HepG2 (cell line): Measurements from ENCODE around the gene PRMT7. TPM values are rescaled to one million over a fixed set of nuclear protein-coding genes. Genes with fewer than 3 reads are reported as not detected.

Source experiments
- ATAC-seq: fragments of 200-7000 bp; cut with Tn5 transposase; 3 replicates; pipeline ENCODE4 v1.9.1; 2020; ENCODE audit warnings: mild to moderate bottlenecking, moderate library complexity
- BruUV-seq: library from RNA; stranded (reverse); fragments of 400-500 nt; replicated peaks from 2 replicates; lab custom pipeline; 2021; lab: Mats Ljungman, UMichigan
- CTCF ChIA-PET: fragments of 300-600 bp; formaldehyde crosslinking; extraction: SDS; loops from one replicate; lab custom pipeline; 2021; ENCODE audit warnings: low total read pairs, inconsistent platforms, low intra/inter-chr PET ratio; lab: Yijun Ruan, JAX
- POLR2A ChIA-PET: fragments of 350-600 bp; sonication (Branson Sonifier 250); formaldehyde crosslinking; loops from one replicate; lab custom pipeline; 2020; ENCODE audit warnings: antibody characterized with exemption, inconsistent platforms; lab: Yijun Ruan, JAX
- DNase-seq: peaks from one replicate; pipeline ENCODE4 v3.0.0-alpha.2; 2015; ENCODE audit warnings: low spot score
- FAIRE-seq: peaks from 3 replicates; lab custom pipeline; 2011; peaks lifted over from hg19 to GRCh38; lab: Jason Lieb, UNC
- H2AFZ ChIP-seq: one replicate; pipeline ENCODE4 v1.6.1; 2011; ENCODE audit warnings: low read length, inconsistent platforms
- H3K27ac ChIP-seq: fragments of 300-600 bp; 3 replicates; pipeline ENCODE4 v1.8.0; 2011; ENCODE audit warnings: mixed run types, mild to moderate bottlenecking, mixed read lengths, low read length, inconsistent platforms; ENCODE audit not compliant: insufficient read depth; ENCODE audit errors: extremely low read length
- H3K27me3 ChIP-seq, 2 experiments: fragments of 200-600 bp in 1 of 2; 2 replicates in 1 of 2; 3 replicates in 1 of 2; pipeline versions ENCODE4 v1.6.0 to v1.8.0; 2011; ENCODE audit warnings: low read length in 2 of 2, mild to moderate bottlenecking in 2 of 2, moderate library complexity in 2 of 2, inconsistent platforms in 1 of 2; ENCODE audit not compliant: insufficient read depth in 2 of 2, control insufficient read depth in 1 of 2
- H3K36me3 ChIP-seq, 2 experiments: fragments of 200-600 bp in 1 of 2; replicated peaks in 1 of 2; 2 replicates in 1 of 2; 3 replicates in 1 of 2; pipeline versions ENCODE4 v1.5.1 to v1.8.0; 2011; ENCODE audit warnings: low read length in 2 of 2, inconsistent platforms in 1 of 2; ENCODE audit not compliant: insufficient read depth in 2 of 2, control insufficient read depth in 1 of 2
- H3K4me1 ChIP-seq: 2 replicates; pipeline ENCODE4 v1.5.1; 2012; ENCODE audit warnings: low read length, inconsistent platforms; ENCODE audit not compliant: insufficient read depth
- H3K4me2 ChIP-seq: 2 replicates; pipeline ENCODE4 v1.6.0; 2011; ENCODE audit warnings: low read depth, low read length, inconsistent platforms
- H3K4me3 ChIP-seq, 3 experiments: fragments of 200-600 bp in 1 of 3; sonication (generic), shearing (Covaris generic) in 1 of 3; replicated peaks in 1 of 3; 2 replicates each; pipeline ENCODE4 v1.5.1; 2011 to 2016; ENCODE audit warnings: low read length in 3 of 3, inconsistent platforms in 2 of 3, low read depth in 2 of 3, mild to moderate bottlenecking in 2 of 3, control low read depth in 1 of 3, mixed read lengths in 1 of 3; ENCODE audit not compliant: insufficient read depth in 1 of 3
- H3K79me2 ChIP-seq: one replicate; pipeline ENCODE4 v1.6.1; 2011; ENCODE audit warnings: low read length, inconsistent platforms; ENCODE audit not compliant: insufficient read depth
- H3K9ac ChIP-seq: 2 replicates; pipeline ENCODE4 v1.6.0; 2011; ENCODE audit warnings: mild to moderate bottlenecking, low read depth, low read length, inconsistent platforms; ENCODE audit not compliant: insufficient read depth
- H3K9me3 ChIP-seq: 2 replicates; pipeline ENCODE4 v1.5.1; 2012; ENCODE audit warnings: mild to moderate bottlenecking, low read length
- H4K20me1 ChIP-seq: 2 replicates; pipeline ENCODE4 v1.6.0; 2011; ENCODE audit warnings: inconsistent platforms, mild to moderate bottlenecking, low read length, moderate library complexity; ENCODE audit not compliant: insufficient read depth
- ARID4A ChIP-seq: sonication (generic); formaldehyde crosslinking; IDR thresholded peaks from 2 replicates; pipeline ENCODE4 v1.5.0; 2020; ENCODE audit warnings: mild to moderate bottlenecking, missing genetic modification reagents, borderline replicate concordance
- CBX2 ChIP-seq, 2 experiments: fragments of 200-600 bp in 1 of 2; sonication (generic); formaldehyde crosslinking in 1 of 2; IDR thresholded peaks; 2 replicates each; pipeline versions ENCODE4 v1.7.0 to v1.8.1; 2018 to 2022; ENCODE audit warnings: low read depth in 2 of 2, low read length in 1 of 2, mild to moderate bottlenecking in 1 of 2, missing genetic modification reagents in 1 of 2
- MEIS1 ChIP-seq: sonication (generic); formaldehyde crosslinking; IDR thresholded peaks from 2 replicates; pipeline ENCODE4 v1.9.0; 2021; ENCODE audit warnings: mild to moderate bottlenecking, missing genetic modification reagents, moderate library complexity, borderline replicate concordance
- PITX1 ChIP-seq: sonication (generic); formaldehyde crosslinking; IDR thresholded peaks from 2 replicates; pipeline ENCODE4 v1.5.1; 2020; ENCODE audit warnings: mild to moderate bottlenecking, missing genetic modification reagents
- RBM22 ChIP-seq: fragments of 200-400 bp; formaldehyde crosslinking; optimal IDR thresholded peaks from 2 replicates; pipeline ENCODE3; 2017; ENCODE audit warnings: mild to moderate bottlenecking, low read length, moderate library complexity
- WGBS: methylation state at CpG from one replicate; pipeline ENCODE4 v1.1.6; 2017; ENCODE audit warnings: low lambda C conversion rate; 5-methylcytosine and 5-hydroxymethylcytosine counted together
- in situ Hi-C: cut with HindIII; loops from 2 replicates; pipeline ENCODE4 v1.10.0; 2017; ENCODE audit warnings: low pct_unique_long_range_greater_than_20kb; ENCODE audit not compliant: extremely low pct_ligation_motif_present
- intact Hi-C: fragments of 100-400 bp; cut with micrococcal nuclease; formaldehyde crosslinking; loops from one replicate; pipeline ENCODE4 v1.10.0; 2022; ENCODE audit not compliant: unreplicated experiment
- polyA plus RNA-seq, 8 experiments: library from polyadenylated mRNA; depleted of rRNA in 3 of 8; stranded (reverse) in 7 of 8; unstranded in 1 of 8; fragments of >200 nt; fragmentation: Illumina TruSeq in 4 of 8; extraction: Trizol in 4 of 8; gene quantifications; 2 replicates each; pipeline versions ENCODE4 v1.2.1 to v1.2.3, GENCODE V29; 2011 to 2016; ENCODE audit warnings: low read depth in 4 of 8, missing spikeins in 1 of 8, mixed read lengths in 1 of 8; ENCODE audit not compliant: insufficient read depth in 1 of 8
- total RNA-seq, 5 experiments: library from RNA; depleted of rRNA; stranded (reverse); fragments of >200 nt; fragmentation: Illumina TruSeq; extraction: Trizol; gene quantifications; 2 replicates each; pipeline ENCODE4 v1.2.3, GENCODE V29; 2016; ENCODE audit warnings: low read depth in 1 of 5

PRMT7 gene
- total and polyA plus RNA-seq, 2 of the 13 experiments (the other 11 are each of a cell fraction or from before 2014, with no cell fraction given): 47.5 to 55.0 TPM

GRCh38 chr16:68296693-68297092 lies 14.1 kb upstream of the PRMT7 start:
- peaks cover 37% of the 10 kb centered on the region for H3K4me1 ChIP-seq
- intact Hi-C loops (no loop called here), in situ Hi-C loops (no loop called here)
- no peak overlapping the region for H3K4me2 ChIP-seq
- H4K20me1 ChIP-seq: 0 out of 2 replicates have a peak, but pooled peaks cover 2% of the 10 kb centered on the region
- 91% methylated on average over 6 of the region's 6 CpGs for WGBS
- no peak for ATAC-seq
- H3K27ac ChIP-seq: no peak overlapping the region
- H3K9ac ChIP-seq: no peak overlapping the region
- H3K27me3 ChIP-seq: no peaks in the 10 kb centered on the region
- no TSS peak for BruUV-seq
- DNase-seq: no peak
- H3K36me3 ChIP-seq: peaks cover 56 to 97% of the 10 kb centered on the region in 2 experiments
- H3K79me2 ChIP-seq: no peaks in the 10 kb centered on the region
- no peak for TF ChIP-seq CBX2 (IDR thresholded peaks at IDR 0.05; ENCODE audit: low read depth, low read length)
- no peak for TF ChIP-seq CBX2 (CRISPR knock-in tag; IDR thresholded peaks at IDR 0.05; ENCODE audit: low read depth)
- peak; percentile 78 for TF ChIP-seq RBM22
- 0 out of 2 replicates have a peak, but pooled peaks have one; percentile 23 for TF ChIP-seq ARID4A (CRISPR knock-in tag)
- no peak for TF ChIP-seq MEIS1
- TF ChIP-seq PITX1 (CRISPR knock-in tag): no peak
- POLR2A ChIA-PET: interaction anchor here (0.5 to 5.9 kb wide), 7 partner anchors 13 to 273 kb away, joined by 3 to 60 read pairs (median 4); partner anchors contain the start of genes PRMT7, SLC7A6 and SLC7A6OS
- CTCF ChIA-PET: no interaction called here
- no peaks in the 10 kb centered on the region for H3K9me3 ChIP-seq
- no peak overlapping the region for H3K4me3 ChIP-seq
- no peak for FAIRE-seq
- no peak overlapping the region for H2AFZ ChIP-seq
